Measurements from ENCODE around the gene PTAFR. TPM values are rescaled to one million over a fixed set of nuclear protein-coding genes. Genes with fewer than 3 reads are reported as not detected.
A peak's percentile ranks its signal among the peaks of the same experiment; 100 is the strongest.
"Not testable (repeated sequence)": the region's sequence is repeated elsewhere in the genome, so short reads cannot be mapped to it uniquely, and the experiment has no call there.

The PTAFR gene
- total and polyA plus RNA-seq, 2 of the 4 experiments (the other 2 are of a cell fraction), result 0.17 to 0.18 TPM

DNA sequence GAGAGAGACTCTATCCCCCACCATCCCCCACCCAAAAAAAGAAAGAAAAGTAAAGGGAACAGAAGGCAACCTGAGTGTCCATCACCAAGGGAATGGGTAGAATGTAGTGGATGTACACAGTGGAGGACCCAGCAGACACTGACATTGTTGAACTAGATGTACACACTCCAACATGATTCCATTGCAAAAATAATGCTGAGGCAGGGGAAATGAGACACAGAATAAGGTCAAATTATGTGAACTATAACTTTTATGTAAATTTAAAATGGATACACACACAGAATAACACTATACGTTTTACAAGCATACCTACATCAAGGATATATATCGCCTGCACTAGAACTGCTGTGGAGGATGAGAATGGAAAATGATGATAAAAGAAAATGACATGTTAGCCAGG, 34.8 kb downstream of the PTAFR start:
- no peak for TF ChIP-seq POLR2A (IDR thresholded peaks at IDR 0.05; ENCODE audit: low read depth, low read length)
- peak; percentile 64; the same call in 1 of the 2 replicates for TF ChIP-seq MAFK (IDR thresholded peaks at IDR 0.05; ENCODE audit: low read depth, low read length)
- Histone ChIP-seq H4K91ac (ENCODE audit: insufficient read depth, low read depth, low read length) (no peak overlapping the region), H3K9me1 (ENCODE audit: insufficient read depth, low read length) (peaks cover 6% of the 10 kb centered on the region; the same call in 1 of the 2 replicates), H3K36me3 (ENCODE audit: control insufficient read depth, insufficient read depth, low read length) (no peaks in the 10 kb centered on the region), H3K79me1 (ENCODE audit: low read depth in 1 of 2, low read length in 2 of 2) (no peaks in the 10 kb centered on the region), H3K27ac (ENCODE audit: insufficient read depth, low read length) (no peak overlapping the region), H3K9me3 (ENCODE audit: control insufficient read depth, insufficient read depth, low read length) (no peaks in the 10 kb centered on the region), H2AK9ac (replicated peaks; ENCODE audit: low read depth, low read length, poor library complexity) (no peak overlapping the region), H4K8ac (ENCODE audit: low read depth in 2 of 2, low read length in 2 of 2) (no peak overlapping the region), H3K4ac (ENCODE audit: low read depth, low read length) (no peak overlapping the region), H4K20me1 (ENCODE audit: insufficient read depth, low read length) (no peaks in the 10 kb centered on the region), H3K4me2 (ENCODE audit: low read depth, low read length) (no peak overlapping the region), H3K4me3 (ENCODE audit: insufficient read depth, low read depth, low read length) (no peak overlapping the region), H3K9ac (ENCODE audit: low read depth, low read length) (no peak overlapping the region), H2BK5ac (ENCODE audit: low read depth, low read length, poor library complexity, severe bottlenecking) (no peak overlapping the region), H3K56ac (ENCODE audit: extremely low read depth, insufficient read depth, low read length) (no peak overlapping the region), H2BK120ac (ENCODE audit: low read depth, low read length) (no peak overlapping the region), H2AK5ac (ENCODE audit: low read depth, low read length) (no peak overlapping the region), H2AFZ (replicated peaks; ENCODE audit: low read length, poor library complexity) (no peak overlapping the region), H2BK15ac (ENCODE audit: low read depth, low read length) (no peak overlapping the region), H3K18ac (ENCODE audit: low read depth, low read length) (no peak overlapping the region), H3K14ac (replicated peaks; ENCODE audit: low read depth, low read length) (no peak overlapping the region), H3K4me1 (ENCODE audit: control insufficient read depth, insufficient read depth, low read length) (no peaks in the 10 kb centered on the region; the same call in 1 of the 2 replicates), H4K5ac (ENCODE audit: low read depth, low read length) (no peak overlapping the region), H3K23ac (ENCODE audit: low read depth, low read length) (no peak overlapping the region), H3K27me3 (ENCODE audit: control insufficient read depth, insufficient read depth, low read length) (no peaks in the 10 kb centered on the region), H2BK20ac (ENCODE audit: low read depth, low read length) (no peak overlapping the region)
- CTCF ChIA-PET, result interaction anchor here (0.6 kb wide), 1 partner anchor 48 kb away, joined by 3 read pairs; no protein-coding TSS in a partner anchor
- WGBS, 2 experiments (ENCODE audit: extremely low coverage in 2 of 2, insufficient read length in 1 of 2), result no CpG with 5 or more reads among the region's 2 CpGs
- no TSS peak for BruUV-seq (replicated peaks)
- no peak for ATAC-seq (ENCODE audit: low read depth)
- POLR2A ChIA-PET (ENCODE audit: unreplicated experiment), result no interaction called here
- dilution Hi-C loops (cut with HindIII; ENCODE audit: low sequenced_read_pairs, unreplicated experiment), result no loop called here
- DNase-seq, result no peak
- in situ Hi-C loops (cut with MboI; ENCODE audit: low sequenced_read_pairs), result no loop called here
- intact Hi-C loops (cut with micrococcal nuclease), result no loop called here

DNA sequence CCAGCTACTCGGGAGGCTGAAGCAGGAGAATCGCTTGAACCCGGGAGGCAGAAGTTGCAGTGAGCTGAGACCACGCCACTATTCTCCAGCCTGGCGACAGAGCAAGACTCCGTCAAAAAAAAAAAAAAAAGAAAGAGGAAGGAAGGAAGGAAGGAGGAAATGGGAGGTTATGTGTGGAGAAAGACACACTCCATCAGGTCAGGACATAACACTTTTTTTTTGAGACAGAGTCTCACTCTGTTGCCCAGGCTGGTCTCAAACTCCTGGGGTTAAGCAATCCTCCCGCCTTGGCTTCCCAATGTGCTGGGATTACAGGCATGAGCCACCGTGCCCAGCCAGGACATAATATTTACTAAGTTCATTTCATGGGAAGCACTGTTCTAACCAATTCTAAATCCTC, 36.6 kb downstream of the PTAFR start:
- H3K18ac ChIP-seq (ENCODE audit: low read depth, low read length); H3K27ac ChIP-seq (ENCODE audit: insufficient read depth, low read length); CTCF ChIA-PET; BruUV-seq (replicated peaks); H3K36me3 ChIP-seq (ENCODE audit: control insufficient read depth, insufficient read depth, low read length); H2BK20ac ChIP-seq (ENCODE audit: low read depth, low read length); H2AK5ac ChIP-seq (ENCODE audit: low read depth, low read length); ATAC-seq (ENCODE audit: low read depth); intact Hi-C loops (cut with micrococcal nuclease); H2AK9ac ChIP-seq (replicated peaks; ENCODE audit: low read depth, low read length, poor library complexity); H3K56ac ChIP-seq (ENCODE audit: extremely low read depth, insufficient read depth, low read length); DNase-seq; H4K20me1 ChIP-seq (ENCODE audit: insufficient read depth, low read length); H3K4me2 ChIP-seq (ENCODE audit: low read depth, low read length); H4K91ac ChIP-seq (ENCODE audit: insufficient read depth, low read depth, low read length); dilution Hi-C loops (cut with HindIII; ENCODE audit: low sequenced_read_pairs, unreplicated experiment); H3K9me3 ChIP-seq (ENCODE audit: control insufficient read depth, insufficient read depth, low read length); H3K79me1 ChIP-seq (ENCODE audit: low read depth in 1 of 2, low read length in 2 of 2); H3K27me3 ChIP-seq (ENCODE audit: control insufficient read depth, insufficient read depth, low read length); H4K5ac ChIP-seq (ENCODE audit: low read depth, low read length); H2BK15ac ChIP-seq (ENCODE audit: low read depth, low read length); H4K8ac ChIP-seq (ENCODE audit: low read depth in 2 of 2, low read length in 2 of 2); H3K14ac ChIP-seq (replicated peaks; ENCODE audit: low read depth, low read length); H2BK5ac ChIP-seq (ENCODE audit: low read depth, low read length, poor library complexity, severe bottlenecking); H3K9ac ChIP-seq (ENCODE audit: low read depth, low read length); H2AFZ ChIP-seq (replicated peaks; ENCODE audit: low read length, poor library complexity); H3K4me1 ChIP-seq (ENCODE audit: control insufficient read depth, insufficient read depth, low read length); H3K4ac ChIP-seq (ENCODE audit: low read depth, low read length); H3K4me3 ChIP-seq (ENCODE audit: insufficient read depth, low read depth, low read length); H3K23ac ChIP-seq (ENCODE audit: low read depth, low read length); in situ Hi-C loops (cut with MboI; ENCODE audit: low sequenced_read_pairs); H2BK120ac ChIP-seq (ENCODE audit: low read depth, low read length): not testable (repeated sequence)
- POLR2A ChIA-PET (ENCODE audit: unreplicated experiment), result interaction anchor here (0.6 kb wide), 1 partner anchor 99 kb away, joined by 17 read pairs; no protein-coding TSS in a partner anchor
- H3K9me1 ChIP-seq (ENCODE audit: insufficient read depth, low read length), result peaks cover 14% of the 10 kb centered on the region
- 100% methylated on average over 1 of the region's 8 CpGs; no CpG with 5 or more reads in 1 of the 2 experiments for WGBS, 2 experiments (ENCODE audit: extremely low coverage in 2 of 2, insufficient read length in 1 of 2)
